ENCODE data around the gene PMEPA1.

GRCh38 chr20:57680131-57680716 lies 29.6 kb downstream of the PMEPA1 start:
- TF ChIP-seq CTCF (IDR thresholded peaks at IDR 0.05) (no peak), POLR2AphosphoS5 (IDR thresholded peaks at IDR 0.05) (no peak), POLR2A (IDR thresholded peaks at IDR 0.05) (no peak)
